ENCODE measurements around the gene SUSD1. TPM values are rescaled to one million over a fixed set of nuclear protein-coding genes. Genes with fewer than 3 reads are reported as not detected.

Gene SUSD1
- total RNA-seq, 1 donor from 2014 or later = 47.6 TPM

DNA sequence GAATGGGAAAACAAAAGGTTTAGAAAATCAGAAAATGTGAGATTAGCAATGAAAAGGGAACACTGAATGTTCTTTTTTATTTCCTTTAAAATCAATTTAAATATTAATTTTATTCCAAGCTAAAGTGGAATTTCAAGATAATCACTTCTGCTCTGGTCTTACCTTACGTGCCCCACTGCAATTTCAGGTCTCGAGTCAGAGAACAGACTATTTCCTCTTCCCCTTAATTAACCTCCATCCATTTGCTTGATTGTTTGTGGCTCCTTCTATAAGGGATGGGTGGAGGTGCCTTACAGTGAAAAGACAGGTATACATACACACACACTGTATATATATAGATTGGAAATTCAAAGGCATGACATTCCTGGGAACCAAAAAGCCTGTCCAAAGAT lies 137.1 kb downstream of the SUSD1 start:
- no peak for DNase-seq

DNA sequence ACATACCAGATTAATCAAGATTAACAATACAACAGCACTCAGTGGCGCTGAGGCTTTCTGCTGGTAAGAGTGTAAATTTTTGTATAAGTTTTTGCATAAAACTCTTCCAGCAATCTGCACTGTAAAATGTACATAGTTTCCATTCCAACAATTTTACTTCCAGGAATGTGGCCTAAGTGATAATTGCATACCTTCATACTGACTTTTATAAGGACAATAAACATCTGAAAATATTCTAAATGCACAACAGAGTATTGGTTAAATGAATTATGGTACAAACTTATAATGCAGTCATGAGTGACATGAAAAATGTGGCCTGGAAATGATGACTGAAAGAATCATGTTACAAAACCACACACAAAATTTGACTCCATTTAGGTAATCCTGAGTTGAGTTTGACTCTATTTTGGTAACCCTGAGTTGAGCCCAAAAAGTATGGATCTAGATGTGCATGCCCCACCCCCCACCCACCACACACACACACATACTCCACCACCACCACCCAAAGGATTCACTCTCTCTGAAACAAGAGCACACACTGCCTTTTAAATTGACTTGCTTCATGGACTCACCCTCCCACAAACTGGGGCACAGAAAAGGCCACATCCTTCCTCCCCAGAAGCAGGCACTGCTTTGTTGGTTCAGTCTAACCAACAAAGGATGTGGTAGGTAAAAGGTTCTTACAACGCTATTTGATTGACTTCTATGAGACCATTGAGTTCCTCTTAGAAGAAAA lies 137.6 kb downstream of the SUSD1 start:
- no peak for DNase-seq

DNA sequence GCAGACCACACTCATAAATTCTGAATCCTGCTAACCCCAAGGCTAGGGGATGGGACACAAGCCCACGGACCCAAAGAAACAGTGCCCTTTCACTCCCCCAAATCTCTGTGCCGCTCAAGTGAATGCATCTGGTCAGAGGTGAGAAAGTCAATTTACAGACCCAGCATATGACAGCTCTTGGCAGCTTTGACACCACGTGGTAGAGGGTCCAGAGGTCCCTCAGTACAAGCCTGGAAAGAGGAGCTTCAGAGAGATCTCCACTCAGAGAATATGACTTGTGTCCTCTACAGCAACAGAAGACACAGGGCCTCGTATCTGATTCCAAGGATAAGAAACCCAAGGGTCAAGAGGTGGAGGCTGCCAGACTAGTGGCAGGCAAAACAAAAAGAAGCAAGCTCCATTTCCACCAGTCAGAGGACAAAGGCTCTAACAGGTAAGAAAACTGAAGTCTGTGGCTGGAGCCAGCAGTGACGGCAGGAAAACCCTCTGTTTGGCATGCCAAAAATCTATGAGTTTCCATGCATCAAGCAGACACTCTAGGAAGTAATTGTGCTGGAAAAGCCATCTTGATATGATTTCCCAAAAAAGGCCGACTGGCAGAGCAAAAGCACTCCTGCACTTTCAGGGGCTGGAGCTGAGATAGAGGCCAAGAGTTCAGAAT lies 139.8 kb downstream of the SUSD1 start:
- DNase-seq = no peak

DNA sequence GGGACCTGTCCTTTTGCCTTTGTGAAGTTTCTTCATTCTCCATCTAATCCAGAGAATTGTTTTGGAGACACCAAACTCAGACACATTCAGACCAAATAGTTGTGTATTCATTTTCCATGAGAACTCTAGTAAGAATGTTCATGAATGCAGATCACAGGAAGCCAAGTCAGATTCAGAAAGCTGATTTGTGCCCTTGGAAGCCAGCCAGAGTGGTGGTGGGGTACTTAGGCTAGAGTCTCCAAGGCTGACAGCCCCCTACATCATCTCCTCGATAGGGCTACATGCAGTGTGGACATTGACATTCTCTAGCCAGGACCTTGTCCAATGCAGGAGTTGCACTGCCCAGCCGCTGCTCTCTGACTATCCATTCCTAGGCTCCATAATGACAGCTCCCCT lies 140.9 kb downstream of the SUSD1 start:
- peak; percentile 57 for DNase-seq

DNA sequence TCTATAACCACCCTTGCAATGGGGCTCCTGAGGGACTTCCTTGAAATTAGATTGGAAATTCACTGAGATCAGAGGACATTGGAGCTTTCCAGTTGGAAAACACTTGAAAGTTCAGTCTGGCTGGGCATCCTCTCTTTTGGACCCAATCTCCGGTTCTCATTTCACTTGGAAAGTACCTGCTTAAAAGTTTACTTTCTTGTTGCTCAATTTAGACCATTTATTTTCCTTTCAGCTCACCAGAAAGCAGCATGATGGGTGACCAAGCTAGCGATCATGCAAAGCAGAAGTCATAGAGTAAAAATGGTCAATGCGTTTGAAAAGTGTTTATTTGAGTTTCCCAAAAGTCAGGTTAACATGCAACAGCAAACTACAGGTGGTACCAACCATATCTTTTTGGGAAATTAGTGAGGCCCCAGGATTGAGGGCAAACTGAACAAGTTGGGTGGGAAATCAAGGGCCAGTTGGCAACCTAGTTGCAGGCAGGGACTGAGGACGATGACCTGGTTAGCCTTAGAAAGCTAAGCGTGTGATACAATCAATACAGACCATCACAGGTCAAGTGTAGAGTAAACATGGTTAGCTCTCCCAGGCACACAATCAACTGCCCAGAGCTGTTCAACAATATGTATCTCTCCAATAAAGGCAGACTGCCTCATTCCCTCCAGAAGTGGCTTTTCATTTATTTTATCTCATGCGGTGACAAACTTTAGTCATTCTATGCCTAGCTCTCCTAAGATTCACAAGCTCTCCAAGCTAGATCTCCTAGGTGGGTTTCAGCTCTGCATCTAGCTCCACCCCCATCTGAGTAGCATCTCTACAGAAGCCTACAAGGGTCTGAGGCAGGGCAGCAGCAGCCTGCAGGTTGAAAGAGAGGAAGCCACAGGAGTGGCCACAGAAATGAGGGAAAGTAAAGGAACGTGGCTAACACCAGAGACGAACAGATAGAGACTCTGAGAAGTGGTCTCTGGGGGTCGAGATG lies 141.6 kb downstream of the SUSD1 start:
- no peak for DNase-seq

DNA sequence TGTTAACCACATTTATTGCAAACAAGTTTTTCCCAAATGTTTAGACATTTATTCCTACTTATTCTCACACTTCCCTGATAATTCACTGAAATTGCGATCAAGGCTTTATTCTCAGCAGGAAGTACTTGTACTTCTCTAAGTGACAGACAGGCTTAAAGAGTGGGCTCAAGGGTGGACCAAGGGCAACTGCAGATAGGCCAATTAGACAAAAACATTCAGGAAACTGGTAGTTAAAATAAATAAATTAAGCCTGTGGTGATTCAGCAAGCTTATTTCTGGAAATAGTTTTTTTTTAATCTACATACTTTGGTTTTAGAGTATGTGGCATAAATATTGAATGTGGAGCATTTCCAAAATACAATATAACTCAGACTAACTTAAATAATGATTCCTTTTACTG lies 142.4 kb downstream of the SUSD1 start:
- no peak for DNase-seq

DNA sequence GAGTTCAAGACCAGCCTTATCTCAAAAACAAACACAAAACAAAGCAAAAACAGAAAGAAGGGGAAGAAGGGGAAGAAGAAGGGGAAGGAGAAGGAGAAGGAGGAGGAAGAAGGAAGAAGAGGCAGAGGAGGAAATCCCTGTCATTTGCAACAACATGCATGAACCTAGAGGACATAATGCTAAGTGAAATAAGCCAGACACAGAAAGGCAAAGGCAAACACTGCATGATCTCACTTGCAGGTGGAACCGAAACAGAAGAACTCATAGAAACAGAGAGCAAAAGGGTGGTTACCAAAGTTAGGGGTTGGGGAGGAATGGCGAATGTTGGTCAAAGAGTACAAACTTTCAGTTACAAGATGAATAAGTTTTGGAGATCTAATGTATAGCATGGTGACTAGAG lies 143.1 kb downstream of the SUSD1 start:
- DNase-seq = no peak

DNA sequence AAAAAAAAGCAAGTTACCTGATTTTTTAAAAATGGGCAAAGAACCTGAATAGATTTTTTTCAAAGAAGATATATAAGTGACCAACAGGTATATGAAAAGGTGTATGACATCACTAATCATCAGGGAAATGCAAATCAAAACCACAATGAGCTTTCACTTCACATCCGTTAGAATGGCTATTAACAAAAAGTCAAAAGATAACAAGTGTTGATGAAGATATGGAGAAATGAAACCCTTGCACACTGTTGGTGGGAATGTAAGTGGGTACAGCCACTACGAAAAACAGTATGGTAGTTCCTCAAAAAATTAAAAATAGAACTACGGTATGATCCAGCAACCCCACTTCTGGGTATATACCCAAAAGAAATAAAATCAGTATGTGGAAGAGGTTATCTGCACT lies 143.7 kb downstream of the SUSD1 start:
- DNase-seq = no peak

DNA sequence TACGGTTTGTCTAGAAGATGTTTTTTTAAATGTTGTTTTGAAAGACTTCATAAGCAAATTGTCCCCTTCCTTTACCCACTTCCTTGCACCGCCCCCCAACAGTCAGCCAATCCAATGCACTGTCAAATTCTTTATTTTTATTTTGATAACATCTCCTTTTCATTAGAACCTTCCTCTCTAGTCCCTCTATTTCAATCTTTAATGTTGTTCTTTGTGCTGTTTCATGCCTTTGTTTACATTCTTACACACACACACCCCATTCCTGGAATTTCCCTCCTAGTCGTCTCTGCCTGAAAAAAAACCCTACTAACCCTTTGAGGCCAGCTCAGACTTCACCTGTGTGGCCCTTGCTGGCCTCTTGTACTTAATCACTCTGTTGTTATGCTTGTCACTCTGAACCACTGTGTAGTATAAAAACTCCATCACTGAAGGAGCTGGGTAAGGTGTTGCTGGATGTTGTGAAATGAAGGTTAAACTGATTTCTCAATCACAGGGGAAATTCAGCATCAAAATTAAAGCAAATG lies 145.1 kb downstream of the SUSD1 start:
- peak; percentile 71 for DNase-seq

DNA sequence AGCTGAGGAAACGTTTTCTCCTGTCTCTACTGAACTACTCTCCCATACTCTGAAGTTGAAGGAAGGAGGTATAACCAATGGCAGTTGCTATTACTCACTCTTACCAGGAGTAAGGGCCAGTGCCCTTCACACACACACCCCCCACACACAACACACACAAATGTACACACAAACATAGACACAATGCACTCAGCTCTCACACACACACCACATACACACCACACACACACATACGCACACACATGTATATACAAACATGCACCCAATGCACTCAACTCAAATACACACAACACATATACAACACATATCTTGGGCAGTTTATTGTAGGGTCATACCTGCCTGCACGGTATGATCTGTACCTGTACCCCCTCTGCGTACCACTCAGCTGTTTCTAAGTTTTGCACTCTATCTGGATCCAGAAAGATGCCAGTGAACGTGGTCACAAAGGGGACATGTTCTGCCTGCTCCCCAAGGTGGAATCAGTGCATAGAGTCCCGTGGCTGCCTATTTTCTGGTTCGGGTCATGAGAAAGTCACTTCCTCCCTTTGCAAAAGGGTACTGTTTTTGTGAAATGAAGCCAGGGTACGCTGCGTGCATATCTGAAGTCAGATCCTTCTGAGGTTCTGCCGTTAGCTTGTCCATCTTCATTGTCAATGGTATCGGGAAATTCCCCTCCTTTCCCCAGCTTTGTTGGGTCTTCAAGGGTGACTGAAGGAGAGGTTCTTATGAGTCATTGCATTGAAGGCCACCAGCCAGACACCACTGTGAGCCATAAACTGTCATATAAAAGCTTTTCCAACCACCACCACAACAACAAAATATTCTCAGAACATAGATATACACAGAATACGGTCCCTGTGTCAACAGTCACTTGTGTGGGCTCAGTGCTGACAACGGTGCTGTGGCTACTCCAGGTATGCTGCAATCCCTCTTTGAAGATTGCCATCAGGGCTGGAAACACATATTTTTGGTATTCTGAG lies 146.6 kb downstream of the SUSD1 start:
- no peak for DNase-seq

DNA sequence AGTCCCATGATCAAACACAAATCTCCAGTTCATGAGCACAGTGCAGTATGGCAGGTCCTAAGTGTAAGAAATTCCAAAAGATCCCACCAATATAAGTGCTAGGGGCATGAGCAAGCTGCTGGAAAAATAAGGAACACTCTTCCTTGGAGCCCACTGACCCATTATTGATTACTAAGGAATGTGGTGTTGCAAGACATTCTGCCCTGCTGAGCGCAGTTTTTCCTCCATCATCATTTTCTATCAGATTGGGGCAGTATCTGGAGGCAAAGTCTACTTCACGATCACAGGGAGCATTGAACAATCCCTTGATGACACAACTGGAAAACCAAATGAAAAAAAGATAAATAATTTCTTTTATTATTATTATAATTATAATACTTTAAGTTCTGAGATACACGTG lies 149.2 kb downstream of the SUSD1 start:
- DNase-seq = no peak

DNA sequence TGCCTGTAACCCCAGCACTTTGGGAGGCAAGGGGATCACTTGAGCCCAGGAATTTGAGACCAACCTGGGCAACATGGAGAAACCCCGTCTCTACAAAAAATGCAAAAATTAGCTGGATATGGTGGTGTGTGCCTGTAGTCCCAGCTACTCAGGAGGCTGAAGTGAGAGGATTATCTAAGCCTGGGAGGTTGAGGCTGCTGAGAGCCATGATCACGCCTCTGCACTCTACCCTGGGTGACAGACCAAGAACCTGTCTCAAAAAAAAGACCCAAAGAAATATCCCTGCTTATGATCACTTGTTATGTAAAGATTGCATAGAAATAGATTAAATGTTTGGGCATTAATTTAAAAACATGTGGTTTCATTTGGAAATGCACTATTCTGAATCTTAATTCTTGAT lies 153.4 kb downstream of the SUSD1 start:
- no peak for DNase-seq

DNA sequence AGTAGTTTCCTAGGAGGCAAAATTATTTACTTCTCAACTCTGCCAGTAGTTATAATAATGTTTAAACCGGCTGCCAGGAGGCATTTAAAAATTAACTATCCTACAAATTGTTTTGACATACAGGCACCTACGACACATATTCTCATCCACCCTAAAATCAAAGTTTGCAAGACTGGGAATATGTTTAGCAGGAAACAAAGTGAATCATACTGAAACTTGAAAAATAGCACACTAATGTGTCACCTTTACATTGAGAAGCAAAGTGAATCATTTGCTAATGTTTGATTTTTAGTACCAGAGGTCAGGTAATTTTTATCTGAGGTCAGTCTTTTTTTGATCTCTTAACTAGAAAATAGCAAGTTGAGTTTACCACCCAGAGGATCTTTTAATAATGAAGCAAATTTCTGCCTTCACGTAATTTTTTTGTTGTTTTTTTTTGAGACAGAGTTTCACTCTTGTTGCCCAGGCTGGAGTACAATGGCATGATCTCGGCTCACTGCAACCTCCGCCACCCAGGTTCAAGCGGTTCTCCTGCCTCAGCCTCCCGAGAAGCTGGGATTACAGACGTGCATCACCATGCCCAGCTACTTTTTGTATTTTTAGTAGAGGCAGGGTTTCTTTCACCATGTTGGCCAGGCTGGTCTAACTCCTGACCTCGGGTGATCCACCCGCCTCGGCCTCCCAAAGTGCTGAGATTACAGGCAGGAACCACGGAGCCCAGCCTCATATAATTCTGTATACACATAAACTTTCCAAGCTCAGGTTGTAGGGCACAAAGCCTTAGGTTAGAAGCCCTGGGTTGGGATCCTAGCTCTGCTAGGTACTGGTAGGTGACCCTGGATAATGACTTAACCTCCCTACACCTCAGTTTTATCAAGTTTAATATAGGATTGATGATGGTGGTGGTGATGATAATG lies 154.2 kb downstream of the SUSD1 start:
- peak; percentile 77 for DNase-seq

DNA sequence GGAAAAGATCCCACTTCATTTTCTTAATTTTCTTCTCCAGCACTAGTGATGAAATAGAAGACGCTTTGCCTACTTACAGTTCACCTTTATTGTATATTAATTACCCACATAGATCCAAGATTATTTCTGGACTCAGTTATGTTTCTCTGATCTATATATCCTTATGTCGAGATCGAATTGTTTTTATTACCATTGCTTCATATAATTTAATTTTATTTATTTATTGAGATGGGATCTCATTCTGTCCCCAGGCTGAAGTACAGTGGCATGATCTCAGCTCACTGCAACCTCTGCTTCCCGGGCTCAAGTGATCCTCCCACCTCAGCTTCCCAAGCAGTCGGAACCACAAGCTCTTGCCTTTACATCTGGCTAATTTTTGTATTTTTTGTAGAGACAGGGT lies 157.2 kb downstream of the SUSD1 start:
- no peak for DNase-seq

DNA sequence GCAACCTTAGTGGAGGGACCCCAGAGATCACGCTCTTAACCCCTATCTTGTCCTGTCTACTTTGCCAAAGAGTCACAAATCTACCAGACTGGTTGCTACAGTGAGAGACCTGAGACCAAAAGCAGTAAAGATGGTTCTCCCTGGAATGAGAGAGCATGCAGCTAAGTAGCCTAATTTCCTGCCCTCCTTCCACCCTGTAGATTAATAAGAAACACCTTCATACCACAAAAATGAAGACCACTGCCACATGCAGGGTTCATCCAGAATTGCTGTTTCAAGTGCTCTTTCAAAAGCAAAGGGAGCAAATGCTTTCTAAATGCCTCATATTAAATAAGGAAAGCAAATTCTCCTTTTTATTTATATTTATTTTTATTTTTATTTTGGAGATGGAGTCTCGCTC lies 159.4 kb downstream of the SUSD1 start:
- no peak for DNase-seq

DNA sequence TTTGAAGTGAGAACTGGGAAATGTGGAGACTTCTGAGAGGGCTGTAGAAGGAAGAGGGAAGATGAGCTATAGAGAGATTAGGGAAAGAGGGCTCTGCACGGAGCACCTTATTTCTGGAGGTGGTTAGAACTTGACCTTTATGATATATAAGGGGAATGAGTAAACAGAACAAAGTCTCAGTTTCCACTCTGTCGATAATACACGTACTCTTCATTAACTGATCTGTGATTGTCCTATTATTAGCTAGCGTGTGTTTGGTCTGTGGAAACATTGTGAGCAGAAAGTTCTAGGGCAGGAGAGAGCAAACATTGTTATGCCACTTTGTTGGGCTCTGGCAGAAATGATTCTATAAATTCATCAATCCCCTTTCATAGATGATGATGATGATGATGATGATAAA lies 159.9 kb downstream of the SUSD1 start:
- no peak for DNase-seq

DNA sequence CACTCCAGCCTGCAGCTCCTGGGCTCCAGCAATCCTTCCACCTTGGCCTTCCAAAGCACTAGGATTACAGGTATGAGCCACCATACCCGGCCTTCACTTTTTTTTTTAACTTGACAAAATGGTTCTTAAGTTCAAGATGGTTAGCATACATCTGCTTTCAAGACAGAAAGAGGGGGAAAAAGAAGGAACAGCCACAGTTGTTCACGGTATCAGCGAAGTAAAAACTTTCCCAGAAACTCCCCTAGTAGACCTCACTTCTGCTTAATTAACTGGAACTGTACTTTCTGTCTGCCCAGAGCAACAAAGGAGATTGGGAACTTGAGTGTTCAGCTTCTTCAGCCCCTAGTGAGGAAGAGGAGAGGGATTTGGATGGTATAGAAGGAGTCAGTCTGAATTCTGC lies 161.8 kb downstream of the SUSD1 start:
- DNase-seq = no peak

DNA sequence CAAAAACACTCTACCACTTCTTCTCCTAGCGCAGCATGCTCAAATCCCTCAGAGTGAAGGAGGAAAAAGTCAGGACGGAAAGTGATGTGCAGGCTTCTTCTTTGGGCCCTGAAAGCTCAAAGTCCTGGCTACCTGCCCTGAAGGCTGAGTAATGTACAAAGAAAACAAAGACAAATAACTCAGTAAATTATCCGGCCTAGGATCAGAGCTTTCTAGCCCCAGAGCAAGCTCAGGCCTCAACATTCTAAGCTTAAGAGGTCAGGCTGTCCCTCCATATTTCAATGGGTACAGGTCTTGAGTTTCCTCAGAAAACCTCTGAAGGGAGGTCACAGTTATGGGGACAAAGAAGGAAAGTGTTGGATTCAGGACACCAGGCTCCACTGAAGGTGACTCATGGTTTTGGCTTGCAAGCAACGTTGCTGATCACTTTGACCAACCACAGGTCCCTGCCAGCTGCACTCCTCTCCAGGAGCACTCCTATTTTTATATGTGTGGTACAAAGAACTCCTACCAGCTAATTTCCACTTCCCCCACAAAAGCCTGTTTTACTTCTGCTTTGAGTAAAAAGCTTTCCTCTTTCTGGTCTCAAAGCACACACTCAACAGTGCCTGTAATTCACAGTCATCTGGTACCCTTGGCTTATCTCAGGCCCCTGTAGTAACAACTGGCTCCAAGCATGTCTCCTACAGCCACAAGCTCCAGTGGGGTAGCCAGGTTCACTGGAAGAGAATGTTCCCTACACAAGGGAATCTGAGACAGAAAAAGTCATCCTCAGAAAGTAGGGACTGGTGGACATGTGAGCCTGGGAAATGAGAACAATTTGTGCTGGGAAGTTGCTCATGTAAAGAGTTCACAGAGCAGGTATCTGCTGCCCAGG lies 162.8 kb downstream of the SUSD1 start:
- peak; percentile 91 for DNase-seq

DNA sequence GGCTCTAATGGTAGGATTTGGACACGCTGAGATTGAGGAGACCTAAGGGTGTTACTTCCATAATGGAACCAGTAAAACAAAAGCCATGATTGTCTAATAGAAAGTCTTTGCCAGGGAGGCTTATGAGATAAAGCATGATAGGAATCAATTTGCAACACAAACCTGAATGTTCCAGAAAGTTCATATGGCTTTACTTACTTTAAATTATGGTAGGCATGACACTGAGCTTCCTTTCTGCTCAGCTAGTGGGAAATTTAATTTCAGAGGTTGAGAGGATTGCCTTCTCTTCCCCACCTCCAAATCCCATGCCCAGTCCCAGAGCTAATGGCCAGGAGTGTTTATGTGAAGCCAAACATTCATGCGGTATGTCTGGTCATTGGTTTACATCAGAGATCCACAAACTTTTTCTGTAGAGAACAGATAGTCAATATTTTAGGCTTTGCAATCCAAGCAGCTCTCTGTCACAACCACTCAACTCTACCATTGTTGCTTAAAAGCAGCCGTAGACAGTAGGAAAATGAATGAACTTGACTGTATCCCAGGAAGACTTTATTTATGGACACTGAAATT lies 164.0 kb downstream of the SUSD1 start:
- no peak for DNase-seq
